ENCODE measurements around the gene FAM135A.
"Not testable (repeated sequence)": the region's sequence is repeated elsewhere in the genome, so short reads cannot be mapped to it uniquely, and the experiment has no call there.

The FAM135A gene

DNA sequence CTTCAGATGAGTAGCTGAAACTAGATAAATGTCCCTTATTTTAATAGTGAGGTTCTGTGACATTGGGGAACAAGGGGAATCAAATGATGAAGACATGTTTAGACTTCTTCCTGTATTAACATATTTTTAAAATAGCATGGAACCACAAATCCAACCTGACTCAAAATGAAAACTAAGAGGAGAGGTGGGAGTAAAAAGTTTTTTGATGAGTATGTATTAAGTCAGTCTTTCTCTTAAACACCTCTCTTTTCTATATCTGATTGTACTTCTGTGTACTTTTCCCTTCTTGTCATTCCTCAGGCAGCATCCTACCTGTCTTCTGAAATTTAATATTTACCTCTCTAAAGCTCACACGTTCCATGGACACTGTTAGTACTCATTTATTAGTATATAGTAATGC, 144.7 kb downstream of the FAM135A start:
- H3K4me1 Mint-ChIP-seq, result peaks cover 4 to 10% of the 10 kb centered on the region in 2 donors
- H3K9me3 Mint-ChIP-seq, result no peaks in the 10 kb centered on the region
- DNase-seq (no peak), ATAC-seq (replicated peaks) (peak; percentile 25 to 46)
- H3K27ac Mint-ChIP-seq, result no peak overlapping the region
- peaks cover 3 to 4% of the 10 kb centered on the region in 2 donors for H3K36me3 Mint-ChIP-seq
- H3K4me3 Mint-ChIP-seq, result no peak overlapping the region
- H3K27me3 Mint-ChIP-seq, result no peaks in the 10 kb centered on the region

DNA sequence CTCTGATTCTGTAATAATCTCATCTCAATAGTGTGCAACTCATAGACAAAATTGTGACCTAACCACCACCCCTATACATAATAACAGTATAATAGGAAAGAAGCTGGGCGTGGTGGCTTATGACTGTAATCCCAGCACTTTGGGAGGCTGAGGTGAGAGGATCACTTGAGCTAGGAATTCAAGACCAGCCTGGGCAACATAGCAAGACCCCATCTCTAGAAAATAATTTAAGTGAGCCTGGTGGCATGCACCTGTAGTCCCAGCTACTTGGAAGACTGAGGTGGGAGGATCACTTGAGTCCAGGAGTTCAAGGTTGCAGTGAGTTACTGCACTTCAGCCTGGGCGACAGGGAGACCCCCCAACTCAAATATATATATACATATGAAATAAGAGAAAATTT, 149.1 kb downstream of the FAM135A start:
- not testable (repeated sequence) for H3K36me3 Mint-ChIP-seq; DNase-seq; H3K27me3 Mint-ChIP-seq; H3K9me3 Mint-ChIP-seq; ATAC-seq (replicated peaks); H3K27ac Mint-ChIP-seq; H3K4me3 Mint-ChIP-seq
- peaks cover 9 to 18% of the 10 kb centered on the region in 2 donors for H3K4me1 Mint-ChIP-seq

DNA sequence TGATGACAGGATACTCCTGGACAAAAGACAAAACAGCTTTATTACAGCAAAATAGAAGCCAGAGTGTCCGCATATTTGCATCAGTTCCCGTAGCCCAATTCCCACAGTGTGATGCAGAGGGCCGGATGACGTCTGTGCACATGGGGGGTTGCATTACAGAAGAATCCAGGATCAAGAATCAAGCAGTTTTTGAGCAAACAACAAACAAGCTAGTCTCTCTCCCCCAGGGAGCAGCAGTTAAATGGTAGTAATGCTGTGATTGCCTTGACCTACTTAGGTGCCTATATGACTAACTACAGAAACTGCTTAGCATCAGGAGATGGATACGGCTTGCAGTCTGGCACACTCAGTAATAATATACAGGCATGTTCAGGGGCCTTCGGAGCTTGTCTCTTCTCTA, 150.2 kb downstream of the FAM135A start:
- Mint-ChIP-seq H3K4me3 (no peak overlapping the region), H3K4me1 (peaks cover 4 to 8% of the 10 kb centered on the region in 2 donors), H3K36me3 (peaks cover 0 to 2% of the 10 kb centered on the region in 2 donors), H3K27ac (no peak overlapping the region), H3K9me3 (no peaks in the 10 kb centered on the region), H3K27me3 (no peaks in the 10 kb centered on the region)
- DNase-seq, result no peak
- ATAC-seq (replicated peaks), result no peak

DNA sequence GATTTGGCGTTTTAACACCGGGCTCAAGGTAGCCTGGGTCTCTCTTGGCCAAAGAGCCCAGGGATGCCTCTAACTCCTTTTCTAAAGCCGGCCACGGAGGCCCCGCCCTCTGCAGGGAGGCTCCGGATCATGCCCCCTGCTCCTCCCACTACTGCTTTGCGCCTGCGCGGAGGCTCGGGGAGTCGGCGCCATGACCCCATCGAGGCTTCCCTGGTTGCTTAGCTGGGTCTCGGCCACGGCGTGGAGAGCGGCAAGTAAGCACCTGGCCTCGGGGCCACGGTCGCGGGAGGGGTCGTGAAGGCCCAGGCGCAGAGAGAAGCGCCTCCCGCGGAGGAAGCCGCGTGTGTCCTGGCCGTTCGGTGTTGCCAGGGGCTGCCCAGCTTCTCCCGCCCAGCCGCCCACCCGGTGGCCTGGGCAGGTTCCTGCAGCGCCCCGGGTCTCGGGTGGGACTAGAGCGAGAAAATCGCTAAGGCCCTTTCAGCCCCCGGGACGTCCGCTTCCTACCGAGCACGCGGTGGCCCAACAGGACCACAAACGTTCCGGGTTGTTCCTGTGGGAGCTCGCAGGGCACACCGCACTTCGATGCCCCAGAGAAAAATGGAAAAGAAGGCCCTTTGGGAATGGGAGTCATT, 153.6 kb downstream of the FAM135A start, which contains the start of gene SDHAF4:
TSS of gene SDHAF4 (plus strand) at position 180 of the 632 bp plus-strand sequence. CDS start at position 191, 11 bp downstream.
- peaks cover 4 to 8% of the 10 kb centered on the region in 2 donors for H3K4me1 Mint-ChIP-seq
- H3K27ac Mint-ChIP-seq, result peak within 1 kb of the TSS; percentile 93
- H3K9me3 Mint-ChIP-seq, result no peaks in the 10 kb centered on the region
- DNase-seq (peak; percentile 91), ATAC-seq (replicated peaks) (peak; percentile 99)
- H3K4me3 Mint-ChIP-seq, result peak within 1 kb of the TSS; percentile 83 to 86
- peaks cover 5 to 17% of the 10 kb centered on the region in 2 donors for H3K36me3 Mint-ChIP-seq
- no peaks in the 10 kb centered on the region for H3K27me3 Mint-ChIP-seq

DNA sequence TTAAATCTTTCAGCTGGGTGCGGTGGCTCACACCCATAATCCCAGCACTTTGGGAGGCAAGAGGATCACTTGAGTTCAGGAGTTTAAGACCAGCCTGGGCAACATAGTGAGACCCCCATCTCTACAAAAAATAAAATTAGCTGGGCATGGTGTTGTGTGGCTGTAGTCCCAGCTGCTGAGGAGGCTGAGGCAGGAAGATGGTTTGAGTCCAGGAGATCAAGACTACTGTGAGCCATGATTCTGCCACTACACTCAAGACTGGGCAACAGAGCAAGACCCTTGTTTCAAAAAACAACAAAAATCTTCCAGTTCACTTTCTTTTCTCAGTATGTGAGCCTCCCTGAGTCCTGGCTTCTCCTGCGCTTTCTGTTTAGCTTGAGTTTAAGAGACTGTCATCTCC, 161.3 kb downstream of the FAM135A start:
- Mint-ChIP-seq H3K27ac (no peak overlapping the region), H3K36me3 (peaks cover 3 to 26% of the 10 kb centered on the region in 2 donors), H3K4me1 (no peaks in the 10 kb centered on the region), H3K27me3 (no peaks in the 10 kb centered on the region), H3K9me3 (no peaks in the 10 kb centered on the region), H3K4me3 (no peak overlapping the region)
- no peak for ATAC-seq (replicated peaks)
- DNase-seq, result no peak

DNA sequence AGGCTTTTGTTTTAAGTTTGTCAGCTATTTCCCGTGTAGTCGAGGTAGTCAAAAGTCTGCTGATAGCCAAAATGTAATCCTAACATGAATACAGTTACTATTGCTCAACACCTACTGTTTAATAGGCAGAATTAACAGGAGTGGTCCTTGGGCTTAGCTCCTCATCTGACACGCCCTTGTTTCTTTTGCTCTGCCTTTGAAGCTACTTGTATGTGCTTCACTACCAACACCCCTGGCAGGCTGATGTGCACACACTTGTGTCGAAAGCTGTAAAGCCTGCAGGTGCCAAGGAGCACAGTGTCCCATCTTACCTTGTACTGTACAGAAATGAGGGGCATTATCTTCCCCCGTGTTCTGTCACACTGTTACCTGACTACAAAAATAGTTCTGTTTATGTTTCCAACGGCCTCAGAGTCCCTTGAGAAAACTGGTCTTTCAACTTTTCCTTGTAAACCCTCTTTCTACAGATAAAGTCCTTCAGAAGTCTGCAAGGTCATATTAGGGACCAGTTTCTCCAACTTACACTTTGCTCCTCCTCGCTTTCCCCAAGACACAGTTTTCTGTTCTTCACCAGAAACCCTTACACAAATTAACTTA, 162.7 kb downstream of the FAM135A start:
- ATAC-seq (replicated peaks), result no peak
- H3K4me1 Mint-ChIP-seq, result no peaks in the 10 kb centered on the region

DNA sequence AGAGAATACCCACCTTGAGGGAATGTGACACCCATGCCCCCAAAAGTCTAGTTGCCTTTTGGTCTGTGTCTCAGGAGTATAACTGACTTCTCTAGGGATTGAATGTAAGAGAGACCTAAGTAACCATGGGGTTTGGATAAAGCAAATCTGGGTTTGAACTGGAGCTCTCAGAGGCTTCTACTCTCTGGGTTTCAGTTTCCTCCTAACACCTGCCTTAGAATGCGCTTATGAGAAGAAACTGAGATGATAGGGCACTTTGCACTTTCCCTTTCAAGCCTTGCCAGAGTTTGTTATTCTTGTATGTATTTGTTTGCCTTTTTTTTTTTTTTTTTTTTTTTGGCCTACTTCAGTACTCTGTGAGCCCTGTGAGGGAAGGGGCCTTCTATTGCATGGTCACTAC, 172.8 kb downstream of the FAM135A start:
- Mint-ChIP-seq H3K27ac (no peak overlapping the region), H3K27me3 (no peaks in the 10 kb centered on the region), H3K4me3 (no peak overlapping the region), H3K36me3 (peaks cover 34 to 60% of the 10 kb centered on the region in 2 donors), H3K9me3 (no peaks in the 10 kb centered on the region), H3K4me1 (no peaks in the 10 kb centered on the region)
- no peak for DNase-seq
- no peak for ATAC-seq (replicated peaks)

More for the DNA sequence above, 162.7 kb downstream of the FAM135A start:
- H3K4me3 Mint-ChIP-seq, result no peak overlapping the region
- no peak for DNase-seq
- H3K9me3 Mint-ChIP-seq, result no peaks in the 10 kb centered on the region
- H3K36me3 Mint-ChIP-seq, result peaks cover 6 to 25% of the 10 kb centered on the region in 2 donors
- no peak overlapping the region for H3K27ac Mint-ChIP-seq
- H3K27me3 Mint-ChIP-seq, result no peaks in the 10 kb centered on the region

DNA sequence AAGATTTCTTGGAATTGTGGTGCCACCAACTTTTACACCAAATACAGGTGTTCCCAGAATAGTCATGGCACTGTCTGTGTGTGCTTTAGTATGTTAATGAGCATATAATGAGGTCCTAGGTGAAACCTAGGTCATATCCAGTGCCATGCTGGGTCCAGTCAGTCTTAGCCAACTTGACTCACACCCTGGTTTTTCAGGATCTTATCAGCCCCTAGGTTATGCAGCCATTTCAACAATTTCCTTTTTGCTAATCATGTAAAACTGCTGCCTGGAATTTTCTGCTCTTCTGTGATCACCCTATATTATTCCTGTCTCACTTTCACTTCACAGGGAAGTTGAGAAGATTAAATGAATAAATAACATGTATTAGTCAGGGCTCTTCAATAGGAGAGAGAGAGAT, 177.1 kb downstream of the FAM135A start:
- no peak for ATAC-seq (replicated peaks)
- peaks cover 4% of the 10 kb centered on the region in 2 donors for H3K9me3 Mint-ChIP-seq
- H3K4me3 Mint-ChIP-seq, result no peak overlapping the region
- DNase-seq, result no peak
- H3K4me1 Mint-ChIP-seq, result no peaks in the 10 kb centered on the region
- no peak overlapping the region for H3K27ac Mint-ChIP-seq
- peaks cover 22 to 46% of the 10 kb centered on the region in 2 donors for H3K36me3 Mint-ChIP-seq
- no peaks in the 10 kb centered on the region for H3K27me3 Mint-ChIP-seq

DNA sequence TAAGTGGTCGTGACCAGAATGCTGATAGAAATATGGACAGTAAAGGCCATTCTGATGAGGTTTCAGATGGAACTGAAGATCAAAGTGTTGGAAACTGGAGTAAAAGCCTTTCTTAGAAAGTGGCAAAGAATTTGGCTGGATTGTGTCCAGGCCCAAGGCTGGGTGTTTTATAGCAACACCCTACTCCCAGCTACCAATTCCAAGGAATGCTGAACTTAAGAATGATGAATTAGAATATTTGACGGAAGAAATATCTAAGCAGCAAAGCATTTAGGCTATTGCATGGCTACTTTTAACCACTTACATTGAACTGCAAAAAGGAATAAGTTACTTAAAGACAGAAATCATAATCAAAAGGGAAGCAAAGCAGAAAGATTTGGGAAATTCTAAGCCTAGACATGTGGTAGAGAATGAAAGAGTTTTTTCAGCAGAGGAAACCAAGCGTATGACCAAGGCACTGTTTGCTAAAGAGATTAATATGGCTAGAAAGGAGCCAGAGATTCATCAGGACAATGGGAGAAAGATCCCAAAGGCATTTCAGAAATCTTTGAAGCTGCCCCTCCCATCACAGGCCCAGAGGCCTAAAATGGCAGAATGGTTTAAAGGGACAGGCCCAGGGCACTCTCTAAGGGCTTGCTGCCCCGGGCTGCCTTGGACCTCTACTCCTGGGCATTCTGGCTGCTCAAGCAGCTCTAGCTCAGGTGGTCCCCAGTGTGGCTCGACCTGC, 179.2 kb downstream of the FAM135A start:
- Mint-ChIP-seq H3K36me3 (peaks cover 15 to 34% of the 10 kb centered on the region in 2 donors), H3K27ac (no peak overlapping the region), H3K27me3 (no peaks in the 10 kb centered on the region), H3K4me3 (no peak overlapping the region), H3K9me3 (peaks cover 4% of the 10 kb centered on the region in 2 donors), H3K4me1 (no peaks in the 10 kb centered on the region)
- DNase-seq, result no peak
- no peak for ATAC-seq (replicated peaks)

DNA sequence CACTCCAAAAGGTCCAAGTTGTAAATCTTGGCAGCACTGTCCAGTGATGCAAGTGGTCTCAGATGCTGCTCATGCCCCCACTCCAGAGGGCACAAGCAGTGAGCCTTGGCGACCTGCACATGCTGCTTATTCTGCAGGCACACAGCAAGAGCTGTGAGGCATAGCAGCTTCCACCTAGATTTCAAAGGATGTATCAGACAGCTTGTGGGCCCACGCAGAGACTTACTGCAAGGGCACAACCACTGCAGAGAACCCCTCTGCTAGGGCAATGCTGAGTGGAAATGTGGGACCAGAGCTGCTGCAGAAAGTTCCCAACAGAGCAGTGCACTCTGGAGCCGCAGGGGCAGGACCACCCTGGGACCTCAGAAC, 179.8 kb downstream of the FAM135A start:
- H3K4me1 Mint-ChIP-seq, result no peaks in the 10 kb centered on the region
- H3K36me3 Mint-ChIP-seq, result peaks cover 15 to 34% of the 10 kb centered on the region in 2 donors
- H3K27ac Mint-ChIP-seq, result no peak overlapping the region
- no peak for ATAC-seq (replicated peaks)
- H3K9me3 Mint-ChIP-seq, result peaks cover 4% of the 10 kb centered on the region in 2 donors
- H3K27me3 Mint-ChIP-seq, result no peaks in the 10 kb centered on the region
- H3K4me3 Mint-ChIP-seq, result no peak overlapping the region
- no peak for DNase-seq

DNA sequence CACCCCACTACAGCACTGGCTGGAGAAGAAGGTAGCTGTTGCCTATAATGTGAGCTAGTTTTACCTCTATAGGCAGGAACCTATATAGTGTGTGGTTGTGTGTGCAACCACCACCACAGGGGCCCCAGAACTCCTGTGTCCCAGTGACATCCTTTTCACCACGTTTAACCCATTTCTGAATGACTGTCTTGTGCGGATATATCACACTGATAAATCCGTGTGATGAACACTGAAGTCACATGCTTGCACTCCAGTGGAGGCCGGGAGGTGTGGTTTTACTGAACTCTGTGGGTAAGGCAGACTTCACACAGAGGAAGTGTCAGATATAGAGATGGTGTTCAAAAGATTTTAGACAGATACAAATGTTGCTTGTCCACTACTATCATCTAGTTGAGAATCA, 185.9 kb downstream of the FAM135A start:
- Mint-ChIP-seq H3K27ac (no peak overlapping the region), H3K36me3 (peaks cover 7 to 12% of the 10 kb centered on the region in 2 donors), H3K4me1 (no peaks in the 10 kb centered on the region), H3K9me3 (peaks cover 5% of the 10 kb centered on the region in 2 donors), H3K4me3 (no peak overlapping the region), H3K27me3 (peaks cover 4 to 6% of the 10 kb centered on the region in 2 donors)
- ATAC-seq (replicated peaks) (no peak), DNase-seq (no peak)

DNA sequence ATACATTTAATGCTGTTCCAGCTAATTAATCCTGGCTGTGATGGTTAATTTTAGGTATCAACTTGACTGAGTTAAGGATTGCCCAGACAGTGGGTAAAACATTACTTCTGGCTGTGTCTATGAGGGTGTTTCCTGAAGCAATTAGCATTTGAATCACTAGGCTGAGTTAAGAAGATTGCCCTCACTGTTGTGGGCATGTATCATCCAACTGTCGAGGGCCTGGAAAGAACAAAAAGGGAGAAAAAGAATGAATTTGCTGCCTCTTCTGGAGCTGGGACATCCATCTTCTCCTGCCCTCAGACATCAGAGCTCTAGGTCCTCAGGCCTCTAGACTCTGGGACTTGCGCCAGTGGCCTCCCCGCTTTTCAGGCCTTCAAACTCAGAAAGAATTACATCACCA, 187.7 kb downstream of the FAM135A start:
- ATAC-seq (replicated peaks) (no peak), DNase-seq (no peak)
- Mint-ChIP-seq H3K4me1 (no peaks in the 10 kb centered on the region), H3K9me3 (peaks cover 10 to 11% of the 10 kb centered on the region in 2 donors), H3K27me3 (peaks cover 6 to 11% of the 10 kb centered on the region in 2 donors), H3K36me3 (peaks cover 8 to 13% of the 10 kb centered on the region in 2 donors), H3K27ac (no peak overlapping the region), H3K4me3 (no peak overlapping the region)

DNA sequence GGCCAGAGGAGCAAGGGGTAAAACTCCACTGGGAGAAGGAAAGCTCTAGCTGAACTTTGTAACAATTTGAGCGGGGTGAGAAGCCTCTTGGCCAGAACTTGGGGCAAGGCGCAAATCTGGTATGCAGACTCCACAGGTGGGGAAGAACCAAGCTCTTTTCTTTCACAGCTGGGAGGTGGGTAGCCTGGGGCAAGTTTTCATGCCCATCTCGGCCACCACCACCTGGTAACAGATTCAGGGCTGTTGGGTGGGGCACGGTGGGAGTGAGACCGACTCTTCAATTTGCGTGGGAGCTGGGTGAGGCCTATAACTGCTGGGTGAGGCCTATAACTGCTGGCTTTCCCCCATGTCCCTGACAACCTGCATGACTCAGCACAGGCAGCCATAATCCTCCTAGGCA, 190.9 kb downstream of the FAM135A start:
- ATAC-seq (replicated peaks) (no peak), DNase-seq (no peak)
- peaks cover 8 to 13% of the 10 kb centered on the region in 2 donors for H3K36me3 Mint-ChIP-seq
- H3K4me1 Mint-ChIP-seq, result no peaks in the 10 kb centered on the region
- no peak overlapping the region for H3K4me3 Mint-ChIP-seq
- H3K9me3 Mint-ChIP-seq, result peaks cover 10 to 11% of the 10 kb centered on the region in 2 donors
- peaks cover 10 to 11% of the 10 kb centered on the region in 2 donors for H3K27me3 Mint-ChIP-seq
- H3K27ac Mint-ChIP-seq, result no peak overlapping the region

DNA sequence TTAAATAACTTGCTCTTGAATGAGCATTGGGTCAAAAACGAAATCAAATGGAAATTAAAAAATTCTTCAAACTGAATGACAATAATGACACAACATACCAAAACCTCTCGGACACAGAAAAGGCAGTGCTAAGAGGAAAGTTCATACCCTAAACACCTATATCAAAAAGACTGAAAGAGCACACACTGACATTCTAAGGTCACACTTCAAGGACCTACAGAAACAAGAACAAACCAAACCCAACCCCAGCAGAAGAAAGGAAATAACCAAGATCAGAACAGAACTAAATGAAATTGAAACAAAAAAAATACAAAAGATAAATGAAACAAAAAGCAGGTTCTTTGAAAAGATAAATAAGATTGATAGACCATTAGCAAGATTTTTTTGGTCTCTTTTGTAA, 194.1 kb downstream of the FAM135A start:
- H3K27ac Mint-ChIP-seq; DNase-seq; H3K4me1 Mint-ChIP-seq; H3K4me3 Mint-ChIP-seq; ATAC-seq (replicated peaks): not testable (repeated sequence)
- H3K36me3 Mint-ChIP-seq, result peaks cover 8 to 13% of the 10 kb centered on the region in 2 donors
- H3K9me3 Mint-ChIP-seq, result peaks cover 10 to 11% of the 10 kb centered on the region in 2 donors
- H3K27me3 Mint-ChIP-seq, result peaks cover 15 to 18% of the 10 kb centered on the region in 2 donors
